Heart left ventricle (tissue), 16 donors: Measurements from ENCODE around the gene TSPAN11. TPM values are rescaled to one million over a fixed set of nuclear protein-coding genes. Genes with fewer than 3 reads are reported as not detected.

Experiments
- ATAC-seq, 4 donors: fragments of 200-7000 bp; cut with Tn5 transposase; one replicate each; pipeline ENCODE4 v1.9.1; 2020 to 2022; ENCODE audit warnings: moderate library complexity in 4 of 4, mild to moderate bottlenecking in 3 of 4, moderate number of reproducible peaks in 1 of 4
- DNase-seq, 5 donors: peaks; one replicate each; pipeline ENCODE4 v3.0.0-alpha.2; 2020
- H3K27ac ChIP-seq, 12 donors: fragments of 200-600 bp; sonication (generic) in 4 of 12; one replicate each; pipeline versions ENCODE4 v1.5.0 to v1.8.0; 2016 to 2022; ENCODE audit warnings: mild to moderate bottlenecking in 2 of 12
- H3K27me3 ChIP-seq, 9 donors: fragments of 200-600 bp; sonication (generic) in 2 of 9; one replicate each; pipeline versions ENCODE4 v1.5.1 to v1.8.0; 2016 to 2022; ENCODE audit warnings: mild to moderate bottlenecking in 3 of 9
- H3K36me3 ChIP-seq, 9 donors: fragments of 200-600 bp; sonication (generic) in 2 of 9; one replicate each; pipeline versions ENCODE4 v1.5.0 to v1.8.0; 2018 to 2022; ENCODE audit warnings: mild to moderate bottlenecking in 2 of 9
- H3K4me1 ChIP-seq, 12 donors: fragments of 200-600 bp; sonication (generic) in 4 of 12; one replicate each; pipeline versions ENCODE4 v1.5.0 to v1.8.0; 2016 to 2022; ENCODE audit warnings: mild to moderate bottlenecking in 3 of 12
- H3K4me3 ChIP-seq, 12 donors: fragments of 200-600 bp; sonication (generic) in 4 of 12; one replicate each; pipeline versions ENCODE4 v1.5.0 to v1.8.0; 2017 to 2022; ENCODE audit warnings: mild to moderate bottlenecking in 9 of 12, moderate library complexity in 4 of 12
- H3K9me3 ChIP-seq, 12 donors: fragments of 200-600 bp; sonication (generic) in 4 of 12; one replicate each; pipeline versions ENCODE4 v1.5.0 to v1.8.0; 2016 to 2022; ENCODE audit warnings: mild to moderate bottlenecking in 1 of 12
- POLR2A ChIP-seq, 2 donors: fragments of 450-650 bp; IDR thresholded peaks; one replicate each; pipeline ENCODE4 v1.6.1; 2017; ENCODE audit warnings: antibody characterized with exemption in 2 of 2, mild to moderate bottlenecking in 2 of 2, moderate library complexity in 2 of 2
- WGBS, 4 donors: extraction: QIAGEN DNeasy Blood & Tissue Kit in 2 of 4; methylation state at CpG; one replicate each; pipeline versions ENCODE4 v1.1.5 to v1.1.7; 2013 to 2018; 5-methylcytosine and 5-hydroxymethylcytosine counted together
- intact Hi-C, 10 donors: fragments of 100-400 bp; cut with DNase I; formaldehyde crosslinking; loops; one replicate each; pipeline versions ENCODE4 v1.11.1 to v1.14.2; 2022
- polyA plus RNA-seq, 2 donors: library from polyadenylated mRNA; stranded (reverse); fragments of 200-250 nt; gene quantifications; one replicate each; pipeline ENCODE4 v1.2.3, GENCODE V29; 2013
- total RNA-seq, 9 donors: library from RNA; depleted of rRNA in 2 of 9; stranded (reverse); fragments of >200 nt in 2 of 9; fragmentation: NEBNext Ultra II Directional in 3 of 9; extraction: Animal tissue kit (Norgen Biotek cat#: 25700) in 3 of 9; gene quantifications; one replicate each; pipeline versions ENCODE4 v1.1.0 to v1.2.4, GENCODE V29; 2016 to 2023
- TF ChIP-seq, protein P1 (sequence below), 12 donors: fragments of 200-600 bp; sonication (generic) in 4 of 12; IDR thresholded peaks; one replicate each; pipeline versions ENCODE4 v1.5.0 to v1.8.0; 2018 to 2022; ENCODE audit warnings: antibody characterized with exemption in 12 of 12, mild to moderate bottlenecking in 5 of 12
- donor health status: ischemic (EF 13 %, LVEDD 7.1; RV severe dilation, severe dysfunction).
- donor health status: healthy with polysubstance abuse.
- donor health status: DM: no; HTN: yes; CAD: no.
- donor health status: DM: no; HTN: no; CAD: no.
- donor health status: ischemic (EF 25% LVEDD 6.9; RV normal size, moderate dysfunction).
- donor health status: ischemic (EF 25% LVEDD 5.7; RV mildly dilated, moderate dysfunction).
- donor health status: healthy.
- donor health status: DM: yes; HTN: yes; CAD: no.
- donor health status: ischemic (EF 35%, LVEDD 5.7; RV mildly dilated, moderate dysfunction).
- donor health status: nonischemic (EF 11% LVEDD 7.7; RV severe dilation, severe dysfunction).
- donor health status: DM: yes; HTN: yes; CAD: no.
- donor health status: PGD.
- donor health status: ischemic (EF 29% LVEDD 5.4; RV normal size, mild dysfunction).
- donor health status: nonischemic (EF 23%, LVEDD 6.1; RV moderate dilation, normal function).

The TSPAN11 gene
- total and polyA plus RNA-seq, 11 donors, result 0.49 to 4.2 (median 1.9) TPM

DNA sequence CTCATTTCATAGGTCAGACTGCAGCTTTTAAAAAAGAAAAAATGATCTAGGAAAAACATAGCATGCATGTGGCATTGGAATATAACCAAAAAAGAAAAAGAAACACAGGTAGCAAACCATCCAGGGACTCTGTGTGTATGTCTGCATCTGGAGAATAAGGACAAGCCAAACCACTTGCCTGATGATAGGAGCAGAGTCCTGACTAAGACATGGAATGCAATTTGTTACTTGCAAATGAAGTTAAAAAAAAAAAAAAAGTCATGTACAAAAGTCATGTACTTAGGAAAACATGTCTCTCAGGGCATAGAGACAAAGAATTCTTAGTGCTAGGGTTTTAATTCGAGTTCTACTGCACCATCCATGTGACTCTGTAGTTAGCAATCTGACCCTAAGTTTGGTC is 15.9 kb downstream of the TSPAN11 start:
- DNase-seq, result no peak
- ATAC-seq, result no peak

DNA sequence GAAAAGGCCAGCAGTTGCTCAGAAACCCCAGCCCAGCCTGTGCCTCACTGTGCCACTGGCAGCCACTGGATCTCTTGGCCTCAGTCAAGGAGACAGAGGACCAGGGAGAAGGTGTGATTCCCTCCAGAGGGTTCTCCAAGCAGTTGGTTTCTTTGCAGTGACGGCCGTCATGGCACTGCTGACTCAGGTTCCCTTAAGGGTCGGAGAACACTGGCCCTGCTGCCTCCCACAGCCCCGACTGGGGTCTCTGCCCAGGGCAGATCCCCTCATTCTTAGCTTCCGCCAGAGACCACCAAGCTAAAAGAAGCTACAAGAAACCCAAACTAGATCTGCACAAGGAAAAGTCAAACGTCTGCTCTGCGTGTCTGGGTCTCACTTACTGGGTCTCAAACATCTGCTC is 16.4 kb downstream of the TSPAN11 start:
- Histone ChIP-seq H3K36me3 (no peaks in the 10 kb centered on the region), H3K27me3 (no peaks in the 10 kb centered on the region), H3K9me3 (no peaks in the 10 kb centered on the region), H3K4me3 (no peak overlapping the region), H3K4me1 (no peaks in the 10 kb centered on the region), H3K27ac (no peak overlapping the region)
- no peak for DNase-seq
- intact Hi-C loops, result no loop called here
- WGBS, 4 donors, result 75 to 86% (median 81%) methylated on average over 7 of the region's 7 CpGs
- no peak for ATAC-seq
- TF ChIP-seq POLR2A (IDR thresholded peaks at IDR 0.05), result no peak
- TF ChIP-seq, protein P1, sequence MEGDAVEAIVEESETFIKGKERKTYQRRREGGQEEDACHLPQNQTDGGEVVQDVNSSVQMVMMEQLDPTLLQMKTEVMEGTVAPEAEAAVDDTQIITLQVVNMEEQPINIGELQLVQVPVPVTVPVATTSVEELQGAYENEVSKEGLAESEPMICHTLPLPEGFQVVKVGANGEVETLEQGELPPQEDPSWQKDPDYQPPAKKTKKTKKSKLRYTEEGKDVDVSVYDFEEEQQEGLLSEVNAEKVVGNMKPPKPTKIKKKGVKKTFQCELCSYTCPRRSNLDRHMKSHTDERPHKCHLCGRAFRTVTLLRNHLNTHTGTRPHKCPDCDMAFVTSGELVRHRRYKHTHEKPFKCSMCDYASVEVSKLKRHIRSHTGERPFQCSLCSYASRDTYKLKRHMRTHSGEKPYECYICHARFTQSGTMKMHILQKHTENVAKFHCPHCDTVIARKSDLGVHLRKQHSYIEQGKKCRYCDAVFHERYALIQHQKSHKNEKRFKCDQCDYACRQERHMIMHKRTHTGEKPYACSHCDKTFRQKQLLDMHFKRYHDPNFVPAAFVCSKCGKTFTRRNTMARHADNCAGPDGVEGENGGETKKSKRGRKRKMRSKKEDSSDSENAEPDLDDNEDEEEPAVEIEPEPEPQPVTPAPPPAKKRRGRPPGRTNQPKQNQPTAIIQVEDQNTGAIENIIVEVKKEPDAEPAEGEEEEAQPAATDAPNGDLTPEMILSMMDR (IDR thresholded peaks at IDR 0.05), result no peak

More for the DNA sequence above, 15.9 kb downstream of the TSPAN11 start:
- TF ChIP-seq, protein P1 (IDR thresholded peaks at IDR 0.05), result no peak
- TF ChIP-seq POLR2A (IDR thresholded peaks at IDR 0.05), result no peak
- intact Hi-C loops, result no loop called here
- Histone ChIP-seq H3K36me3 (no peaks in the 10 kb centered on the region), H3K27me3 (no peaks in the 10 kb centered on the region), H3K4me1 (no peaks in the 10 kb centered on the region), H3K27ac (no peak overlapping the region), H3K9me3 (no peaks in the 10 kb centered on the region), H3K4me3 (no peak overlapping the region)
- 62 to 81% (median 70%) methylated on average over 1 of the region's 1 CpG for WGBS, 4 donors

DNA sequence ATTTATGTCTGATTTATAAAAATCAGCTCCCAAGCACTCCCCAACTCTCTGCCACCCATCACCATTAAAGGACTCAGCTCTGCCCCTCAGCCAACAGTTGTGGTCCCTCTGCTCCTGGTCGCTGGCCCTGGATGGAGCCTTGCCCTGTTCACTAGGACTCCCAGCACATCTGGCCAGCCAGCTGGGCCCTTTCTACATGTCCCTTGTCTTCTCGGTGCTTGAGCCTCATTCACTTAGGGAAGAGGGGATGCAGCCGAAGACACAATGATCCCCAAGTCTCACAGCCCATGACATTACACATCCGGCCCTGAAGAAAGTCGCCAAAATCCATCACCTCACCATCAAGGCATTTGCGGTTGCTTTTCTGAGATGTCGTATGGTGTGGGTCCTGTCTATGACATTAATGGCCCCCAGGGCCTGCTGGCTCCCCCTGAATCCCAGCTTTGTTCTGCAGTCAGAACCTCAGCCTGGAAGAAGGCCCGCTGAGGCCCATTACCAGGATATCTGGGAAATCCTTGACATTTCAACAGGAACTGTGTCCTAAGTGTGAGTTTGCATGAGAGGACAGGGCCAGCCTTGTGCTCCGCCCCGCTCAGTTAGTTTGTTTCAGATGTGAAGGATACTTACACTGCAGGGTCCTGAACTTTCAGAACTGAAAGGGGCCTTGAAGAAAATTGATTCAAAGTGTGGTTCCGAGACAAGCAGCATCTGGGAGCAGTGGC is 19.1 kb downstream of the TSPAN11 start:
- intact Hi-C loops, result no loop called here
- DNase-seq (peak in 2 of 5 donors; percentile 25 to 46), ATAC-seq (peak in 3 of 4 donors; percentile 31 to 55 (median 34))
- TF ChIP-seq POLR2A (IDR thresholded peaks at IDR 0.05), result no peak
- TF ChIP-seq, protein P1 (IDR thresholded peaks at IDR 0.05), result no peak
- Histone ChIP-seq H3K9me3 (peaks cover 0 to 2% (median 0%) of the 10 kb centered on the region in 12 donors), H3K27me3 (no peaks in the 10 kb centered on the region), H3K27ac (peak overlapping the region in 2 of 12 donors; percentile 3 to 24), H3K36me3 (no peaks in the 10 kb centered on the region), H3K4me3 (no peak overlapping the region), H3K4me1 (no peaks in the 10 kb centered on the region)
- 85 to 93% (median 88%) methylated on average over 11 of the region's 11 CpGs for WGBS, 4 donors

DNA sequence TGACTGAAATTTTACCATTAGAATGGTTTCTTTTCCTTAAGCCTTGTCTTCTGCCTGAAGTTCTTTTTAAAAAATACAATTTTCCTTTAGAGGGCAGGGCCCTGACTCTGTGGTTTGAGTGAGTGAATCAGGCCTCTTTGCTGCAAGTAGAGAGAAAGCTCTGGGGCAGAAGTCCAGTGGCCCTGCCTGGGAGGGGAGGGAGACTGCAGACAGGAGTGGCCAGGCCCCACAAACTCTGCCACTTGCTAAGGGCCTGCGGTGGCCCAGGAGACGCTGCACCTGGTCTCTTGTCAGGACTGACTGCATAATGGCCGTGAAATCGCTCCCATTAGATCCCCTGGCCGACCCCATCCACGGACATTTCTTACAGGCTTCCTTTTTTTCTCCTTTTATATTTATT is 25.5 kb downstream of the TSPAN11 start:
- H3K9me3 ChIP-seq, result peaks cover 0 to 6% (median 0%) of the 10 kb centered on the region in 12 donors
- peaks cover 0 to 11% (median 0%) of the 10 kb centered on the region in 12 donors for H3K4me1 ChIP-seq
- 69 to 86% (median 83%) methylated on average over 6 of the region's 6 CpGs for WGBS, 4 donors
- TF ChIP-seq, protein P1 (IDR thresholded peaks at IDR 0.05), result no peak
- no peak for TF ChIP-seq POLR2A (IDR thresholded peaks at IDR 0.05)
- no peaks in the 10 kb centered on the region for H3K36me3 ChIP-seq
- no peak overlapping the region for H3K4me3 ChIP-seq
- no peaks in the 10 kb centered on the region for H3K27me3 ChIP-seq
- intact Hi-C loops, result no loop called here
- DNase-seq (no peak), ATAC-seq (no peak)
- no peak overlapping the region for H3K27ac ChIP-seq
